ENCODE measurements around the gene ADGRE1. TPM values are rescaled to one million over a fixed set of nuclear protein-coding genes. Genes with fewer than 3 reads are reported as not detected.

ADGRE1 gene
- total and polyA plus RNA-seq, 7 experiments from 2014 or later = 4.2 to 31.7 (median 9.1) TPM

DNA sequence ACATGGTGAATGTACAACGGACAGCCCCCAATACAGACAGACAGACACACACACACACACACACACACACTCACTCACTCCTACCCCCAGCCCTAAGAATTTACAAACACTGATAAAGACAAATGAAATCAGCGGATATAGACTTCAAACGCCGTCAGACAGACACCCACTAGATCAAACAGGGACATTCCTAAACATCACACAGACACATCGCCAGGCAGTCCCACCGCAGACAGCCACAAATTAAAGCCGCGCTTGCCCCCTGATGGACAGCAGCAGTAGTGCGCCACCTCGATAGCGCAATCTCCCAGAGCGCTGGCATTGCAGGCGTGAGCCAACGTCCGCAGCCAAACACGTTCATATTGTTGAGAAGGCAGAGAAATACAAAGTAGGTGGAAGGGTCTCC is 24.7 kb upstream of the ADGRE1 start:
- peak; percentile 73 to 91 (median 88) for DNase-seq
- H3K4me3 ChIP-seq (ENCODE audit: low read length) = peak overlapping the region; percentile 12

DNA sequence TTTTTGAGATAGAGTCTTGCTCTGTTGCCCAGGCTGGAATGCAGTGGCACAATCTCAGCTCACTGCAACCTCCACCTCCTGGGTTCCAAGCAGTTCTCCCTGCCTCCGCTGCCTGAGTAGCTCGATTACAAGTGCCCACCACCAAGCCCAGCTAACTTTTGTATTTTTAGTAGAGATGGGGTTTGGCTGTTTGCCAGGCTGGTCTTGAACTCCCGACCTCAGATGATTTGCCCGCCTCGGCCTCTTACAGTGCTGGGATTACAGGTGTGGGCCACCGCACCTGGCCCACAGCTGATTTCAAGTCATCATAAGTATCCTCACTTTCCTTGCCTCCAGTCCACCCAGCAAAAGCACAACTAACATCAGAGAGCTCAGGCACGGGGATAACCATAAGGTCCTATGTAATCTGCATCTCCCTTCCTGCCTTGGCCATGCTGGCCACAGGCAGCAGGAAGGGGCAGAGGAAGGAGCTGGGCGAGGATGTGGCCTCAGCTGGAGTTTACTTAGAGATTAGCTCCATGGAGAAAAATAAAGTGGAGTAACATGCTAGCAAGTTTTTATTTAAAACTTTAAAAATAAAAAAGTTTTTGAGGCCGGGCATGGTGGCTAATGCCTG is 22.9 kb upstream of the ADGRE1 start:
- H3K4me1 ChIP-seq (ENCODE audit: control insufficient read depth in 2 of 2, insufficient read depth in 2 of 2, low read length in 2 of 2) = peaks cover 0 to 13% of the 10 kb centered on the region in 2 donors
- no peak overlapping the region for H3K4me3 ChIP-seq (ENCODE audit: low read length)
- ChIA-PET CTCF (interaction anchor here (0.6 to 5.3 kb wide), 21 partner anchors 12 to 1175 kb away, joined by 3 to 64 read pairs (median 4); partner anchors contain the start of genes GPR108 and KHSRP), POLR2A (interaction anchor here (1.1 to 8.3 kb wide), 9 partner anchors 12 to 347 kb away, joined by 3 to 58 read pairs (median 10); partner anchors contain the start of genes GPR108, VAV1 and ZNF557)
- Mint-ChIP-seq H3K27ac (peak overlapping the region in 4 of 9 donors; percentile 45 to 80 (median 65)), H3K36me3 (no peaks in the 10 kb centered on the region), H3K4me3 (peak overlapping the region in 2 of 10 donors; percentile 3 to 16), H3K9me3 (peaks cover 0 to 1% (median 0%) of the 10 kb centered on the region in 11 donors), H3K27me3 (no peaks in the 10 kb centered on the region), H3K4me1 (peaks cover 17 to 57% (median 40%) of the 10 kb centered on the region in 7 donors)
- intact Hi-C loops (cut with micrococcal nuclease) = loop anchor here in 1 of 2 donors (5.0 to 10.0 kb wide), 3 partner anchors 60 to 502 kb away; partner anchors contain the start of genes CLPP and TNFSF9
- ATAC-seq (no peak), DNase-seq (no peak)
- no peaks in the 10 kb centered on the region for H3K36me3 ChIP-seq (ENCODE audit: control insufficient read depth in 2 of 3, insufficient read depth in 3 of 3, low read length in 3 of 3)
- H3K27ac ChIP-seq (ENCODE audit: low read depth, low read length) = no peak overlapping the region
- H3K27me3 ChIP-seq (ENCODE audit: control insufficient read depth in 2 of 2, insufficient read depth in 2 of 2, low read length in 2 of 2) = no peaks in the 10 kb centered on the region
- H3K9me3 ChIP-seq (ENCODE audit: control insufficient read depth in 2 of 3, low read length in 3 of 3) = no peaks in the 10 kb centered on the region

More for the DNA sequence above, 24.7 kb upstream of the ADGRE1 start:
- peak; percentile 94 for ATAC-seq
- Mint-ChIP-seq H3K9me3 (peaks cover 0 to 1% (median 0%) of the 10 kb centered on the region in 11 donors), H3K27ac (peak overlapping the region; percentile 56 to 92 (median 82)), H3K36me3 (no peaks in the 10 kb centered on the region), H3K4me1 (peaks cover 17 to 39% (median 28%) of the 10 kb centered on the region in 7 donors), H3K27me3 (no peaks in the 10 kb centered on the region), H3K4me3 (peak overlapping the region; percentile 81 to 92 (median 86))
- H3K36me3 ChIP-seq (ENCODE audit: control insufficient read depth in 2 of 3, insufficient read depth in 3 of 3, low read length in 3 of 3) = no peaks in the 10 kb centered on the region
- intact Hi-C loops (cut with micrococcal nuclease) = loop anchor here (1.0 to 10.0 kb wide), 22 partner anchors 28 to 814 kb away; partner anchors contain the start of genes SH2D3A (in 2 of the 2), ALKBH7 (in 1 of the 2), CLPP (in 1 of the 2) and TNFSF9 (in 1 of the 2)
- peaks cover 0 to 3% of the 10 kb centered on the region in 2 donors for H3K4me1 ChIP-seq (ENCODE audit: control insufficient read depth in 2 of 2, insufficient read depth in 2 of 2, low read length in 2 of 2)
- H3K27me3 ChIP-seq (ENCODE audit: control insufficient read depth in 2 of 2, insufficient read depth in 2 of 2, low read length in 2 of 2) = no peaks in the 10 kb centered on the region
- ChIA-PET CTCF (interaction anchor here (0.6 to 5.3 kb wide), 13 partner anchors 19 to 346 kb away, joined by 3 to 64 read pairs (median 6); partner anchors contain the start of gene GPR108), POLR2A (interaction anchor here (0.6 to 8.3 kb wide), 10 partner anchors 20 to 206 kb away, joined by 3 to 58 read pairs (median 8); partner anchors contain the start of genes GPR108, VAV1 and ZNF557)
- no peaks in the 10 kb centered on the region for H3K9me3 ChIP-seq (ENCODE audit: control insufficient read depth in 2 of 3, low read length in 3 of 3)
- H3K27ac ChIP-seq (ENCODE audit: low read depth, low read length) = peak overlapping the region; percentile 23

DNA sequence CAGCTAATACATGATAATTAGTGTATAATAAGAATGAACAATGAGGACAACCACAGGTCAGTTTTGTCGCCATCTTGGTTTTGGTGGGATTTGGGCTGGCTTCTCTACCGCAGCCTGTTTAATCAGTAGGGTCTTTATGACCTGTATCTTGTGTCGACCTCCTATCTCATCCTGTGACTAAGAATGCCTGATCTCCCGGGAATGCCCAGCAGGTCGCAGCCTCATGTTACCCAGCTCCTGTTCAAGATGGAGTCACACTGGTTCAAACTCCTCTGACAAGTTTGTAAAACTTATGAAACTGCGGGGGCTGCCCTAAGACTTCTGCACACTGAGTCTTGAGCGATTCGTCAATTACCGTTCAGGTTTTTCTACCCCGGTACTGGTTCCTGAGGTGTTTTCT is 21.5 kb upstream of the ADGRE1 start:
- peaks cover 0 to 5% (median 0%) of the 10 kb centered on the region in 11 donors for H3K9me3 Mint-ChIP-seq
- H3K4me3 Mint-ChIP-seq = no peak overlapping the region
- ChIA-PET POLR2A (interaction anchor here (0.7 to 8.3 kb wide), 3 partner anchors 11 to 128 kb away, joined by 3 to 58 read pairs (median 8); partner anchors contain the start of gene GPR108), CTCF (interaction anchor here (0.6 to 5.3 kb wide), 5 partner anchors 14 to 233 kb away, joined by 3 to 64 read pairs (median 4); partner anchors contain the start of gene GPR108)
- Histone ChIP-seq H3K27me3 (ENCODE audit: control insufficient read depth in 2 of 2, insufficient read depth in 2 of 2, low read length in 2 of 2) (no peaks in the 10 kb centered on the region), H3K36me3 (ENCODE audit: control insufficient read depth in 2 of 3, insufficient read depth in 3 of 3, low read length in 3 of 3) (no peaks in the 10 kb centered on the region), H3K9me3 (ENCODE audit: control insufficient read depth in 2 of 3, low read length in 3 of 3) (no peaks in the 10 kb centered on the region), H3K27ac (ENCODE audit: low read depth, low read length) (no peak overlapping the region), H3K4me3 (ENCODE audit: low read length) (no peak overlapping the region), H3K4me1 (ENCODE audit: control insufficient read depth in 2 of 2, insufficient read depth in 2 of 2, low read length in 2 of 2) (peaks cover 0 to 13% of the 10 kb centered on the region in 2 donors)
- no peaks in the 10 kb centered on the region for H3K27me3 Mint-ChIP-seq
- peaks cover 17 to 64% (median 49%) of the 10 kb centered on the region in 7 donors for H3K4me1 Mint-ChIP-seq
- DNase-seq (no peak), ATAC-seq (no peak)
- intact Hi-C loops (cut with micrococcal nuclease) = loop anchor here in 1 of 2 donors (10.0 kb wide), 1 partner anchor 59 kb away; no protein-coding TSS in a partner anchor
- H3K36me3 Mint-ChIP-seq = no peaks in the 10 kb centered on the region
- H3K27ac Mint-ChIP-seq = peak overlapping the region in 4 of 9 donors; percentile 7 to 76 (median 30)

DNA sequence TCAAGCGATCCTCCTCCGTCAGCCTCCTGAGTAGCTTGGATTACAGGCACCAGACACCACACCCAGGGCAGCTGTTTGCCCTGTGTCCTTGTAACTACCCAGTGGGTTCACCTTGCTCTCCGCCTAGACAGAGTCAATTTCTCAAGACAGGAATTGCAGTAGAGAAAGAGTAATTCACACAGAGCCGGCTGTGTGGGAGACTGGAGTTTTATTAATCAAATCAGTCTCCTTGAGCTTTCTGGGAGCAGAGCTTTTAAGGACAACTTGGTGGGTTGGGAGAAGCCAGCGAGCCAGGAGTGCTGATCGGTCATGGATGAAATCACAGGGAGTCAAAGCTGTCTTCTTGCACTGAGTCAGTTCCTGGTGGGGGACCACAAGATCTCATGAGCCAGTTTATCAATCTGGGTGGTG is 20.6 kb upstream of the ADGRE1 start:
- peak overlapping the region in 8 of 9 donors; percentile 34 to 86 (median 69) for H3K27ac Mint-ChIP-seq
- no peaks in the 10 kb centered on the region for H3K27me3 ChIP-seq (ENCODE audit: control insufficient read depth in 2 of 2, insufficient read depth in 2 of 2, low read length in 2 of 2)
- POLR2A ChIA-PET = interaction anchor here (2.1 to 8.3 kb wide), 2 partner anchors 24 to 128 kb away, joined by 8 to 58 read pairs; partner anchors contain the start of gene GPR108

DNA sequence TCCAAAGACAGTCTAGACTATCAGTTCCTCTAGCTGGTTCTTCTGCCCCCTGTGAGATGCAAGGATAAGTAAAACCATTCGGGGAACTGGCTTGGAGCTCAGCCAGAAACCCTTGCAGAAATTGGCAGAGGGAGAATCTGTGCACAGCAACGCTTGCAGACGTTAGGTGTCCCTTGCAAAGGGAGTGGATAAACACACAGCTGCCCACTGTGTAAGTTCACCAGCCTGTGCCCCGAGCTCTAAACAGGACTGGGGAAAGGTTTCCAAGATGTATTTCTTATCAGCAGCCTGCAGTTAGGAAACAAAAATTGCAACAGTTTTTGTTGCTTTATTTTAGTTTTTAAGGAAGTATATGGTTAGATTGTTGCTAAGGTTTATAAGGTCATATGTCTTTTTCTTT is 19.0 kb upstream of the ADGRE1 start:
- DNase-seq = no peak
- H3K4me1 Mint-ChIP-seq = peaks cover 3 to 50% (median 34%) of the 10 kb centered on the region in 7 donors
- H3K4me3 Mint-ChIP-seq = peak overlapping the region in 8 of 10 donors; percentile 11 to 55 (median 29)

More for the DNA sequence above, 20.6 kb upstream of the ADGRE1 start:
- H3K36me3 ChIP-seq (ENCODE audit: control insufficient read depth in 2 of 3, insufficient read depth in 3 of 3, low read length in 3 of 3) = no peaks in the 10 kb centered on the region
- ATAC-seq (no peak), DNase-seq (no peak)
- H3K27ac ChIP-seq (ENCODE audit: low read depth, low read length) = no peak overlapping the region
- Mint-ChIP-seq H3K27me3 (no peaks in the 10 kb centered on the region), H3K9me3 (peaks cover 0 to 5% (median 0%) of the 10 kb centered on the region in 11 donors), H3K36me3 (no peaks in the 10 kb centered on the region), H3K4me1 (peaks cover 13 to 62% (median 44%) of the 10 kb centered on the region in 7 donors), H3K4me3 (no peak overlapping the region)
- CTCF ChIA-PET = interaction anchor here (0.6 to 3.5 kb wide), 4 partner anchors 24 to 234 kb away, joined by 3 to 13 read pairs (median 8); partner anchors contain the start of genes GPR108 and TRIP10
- intact Hi-C loops (cut with micrococcal nuclease) = loop anchor here in 1 of 2 donors (10.0 kb wide), 1 partner anchor 58 kb away; no protein-coding TSS in a partner anchor
- H3K4me1 ChIP-seq (ENCODE audit: control insufficient read depth in 2 of 2, insufficient read depth in 2 of 2, low read length in 2 of 2) = peaks cover 0 to 13% of the 10 kb centered on the region in 2 donors
- H3K9me3 ChIP-seq (ENCODE audit: control insufficient read depth in 2 of 3, low read length in 3 of 3) = no peaks in the 10 kb centered on the region
- no peak overlapping the region for H3K4me3 ChIP-seq (ENCODE audit: low read length)

More for the DNA sequence above, 19.0 kb upstream of the ADGRE1 start:
- Mint-ChIP-seq H3K36me3 (peaks cover 0 to 4% (median 0%) of the 10 kb centered on the region in 5 donors), H3K9me3 (peaks cover 0 to 7% (median 0%) of the 10 kb centered on the region in 11 donors), H3K27me3 (no peaks in the 10 kb centered on the region), H3K27ac (peak overlapping the region in 6 of 9 donors; percentile 28 to 90 (median 76))
- peaks cover 0 to 10% of the 10 kb centered on the region in 2 donors for H3K4me1 ChIP-seq (ENCODE audit: control insufficient read depth in 2 of 2, insufficient read depth in 2 of 2, low read length in 2 of 2)
- H3K36me3 ChIP-seq (ENCODE audit: control insufficient read depth in 2 of 3, insufficient read depth in 3 of 3, low read length in 3 of 3) = no peaks in the 10 kb centered on the region
- no peaks in the 10 kb centered on the region for H3K9me3 ChIP-seq (ENCODE audit: control insufficient read depth in 2 of 3, low read length in 3 of 3)
- ATAC-seq = peak; percentile 30
- no peaks in the 10 kb centered on the region for H3K27me3 ChIP-seq (ENCODE audit: control insufficient read depth in 2 of 2, insufficient read depth in 2 of 2, low read length in 2 of 2)
- H3K27ac ChIP-seq (ENCODE audit: low read depth, low read length) = peak overlapping the region; percentile 1
- intact Hi-C loops (cut with micrococcal nuclease) = loop anchor here in 1 of 2 donors (10.0 kb wide), 1 partner anchor 56 kb away; no protein-coding TSS in a partner anchor
- ChIA-PET POLR2A (interaction anchor here (1.0 to 8.3 kb wide), 4 partner anchors 9 to 118 kb away, joined by 3 to 58 read pairs (median 5); no protein-coding TSS in a partner anchor), CTCF (interaction anchor here (0.6 to 3.5 kb wide), 10 partner anchors 8 to 365 kb away, joined by 3 to 13 read pairs (median 4); partner anchors contain the start of genes GPR108 and TRIP10)
- no peak overlapping the region for H3K4me3 ChIP-seq (ENCODE audit: low read length)
